NCI-H2227 treated with DMSO at 0.1 percent for 48 hours (cell line): ENCODE results near the gene NR4A3.
"Not testable (repeated sequence)": the region's sequence is repeated elsewhere in the genome, so short reads cannot be mapped to it uniquely, and the experiment has no call there.

Experiments used
- DNase-seq: peaks from one replicate; lab custom pipeline; 2025; lab: John Stamatoyannopoulos, UW

NR4A3 gene

GRCh38 chr9:99834474-99834873 is 12.8 kb downstream of the NR4A3 start:
- no peak for DNase-seq

- DNase-seq, result no peak
These were observed 13.5 kb downstream of the NR4A3 start for GRCh38 chr9:99835142-99835541.

GRCh38 chr9:99835581-99835980 is 13.9 kb downstream of the NR4A3 start:
- no peak for DNase-seq

- no peak for DNase-seq
These were observed 18.4 kb downstream of the NR4A3 start for GRCh38 chr9:99840072-99840471.

- no peak for DNase-seq
These were observed 23.4 kb downstream of the NR4A3 start for GRCh38 chr9:99845063-99845462.

GRCh38 chr9:99848447-99848846 is 26.8 kb downstream of the NR4A3 start:
- no peak for DNase-seq

GRCh38 chr9:99850736-99851499 is 29.2 kb downstream of the NR4A3 start:
- DNase-seq, result no peak

GRCh38 chr9:99851500-99851822 is 29.8 kb downstream of the NR4A3 start:
- DNase-seq, result no peak

- DNase-seq, result no peak
These were observed 30.9 kb downstream of the NR4A3 start for GRCh38 chr9:99852617-99853016.

- DNase-seq, result no peak
These were observed 33.9 kb downstream of the NR4A3 start for GRCh38 chr9:99855467-99856176.

- not testable (repeated sequence) for DNase-seq
These were observed 35.9 kb downstream of the NR4A3 start for GRCh38 chr9:99857576-99857975.

- no peak for DNase-seq
These were observed 36.4 kb downstream of the NR4A3 start for GRCh38 chr9:99858087-99858486.

GRCh38 chr9:99859243-99859980 is 37.7 kb downstream of the NR4A3 start:
- no peak for DNase-seq

GRCh38 chr9:99860266-99860665 is 38.6 kb downstream of the NR4A3 start:
- no peak for DNase-seq

- DNase-seq, result no peak
These were observed 42.3 kb downstream of the NR4A3 start for GRCh38 chr9:99863955-99864354.

GRCh38 chr9:99866398-99866797 is 44.7 kb downstream of the NR4A3 start:
- no peak for DNase-seq

GRCh38 chr9:99867536-99867935 is 45.9 kb downstream of the NR4A3 start:
- DNase-seq, result no peak

GRCh38 chr9:99867968-99868367 is 46.3 kb downstream of the NR4A3 start:
- DNase-seq, result no peak

- DNase-seq, result no peak
These were observed 47.2 kb downstream of the NR4A3 start for GRCh38 chr9:99868845-99869244.

- DNase-seq, result no peak
These were observed 48.4 kb downstream of the NR4A3 start for GRCh38 chr9:99870126-99870525.

- DNase-seq, result no peak
These were observed 51.8 kb downstream of the NR4A3 start for GRCh38 chr9:99873531-99873930.

GRCh38 chr9:99873943-99874584 is 52.4 kb downstream of the NR4A3 start:
- no peak for DNase-seq

GRCh38 chr9:99876190-99876589 is 54.5 kb downstream of the NR4A3 start:
- no peak for DNase-seq
